ENCODE measurements around the gene RNF224.

Gene RNF224

GRCh38 chr9:137204731-137205125, 22.6 kb upstream of the RNF224 start:
- DNase-seq (ENCODE audit: low read depth) = no peak
- TF ChIP-seq CTCF (IDR thresholded peaks at IDR 0.05; ENCODE audit: insufficient read depth, low read depth, low read length, missing control alignments) = no peak
- peak overlapping the region; percentile 97 for H3K4me3 ChIP-seq (ENCODE audit: low read length)

- peak; percentile 89 for DNase-seq (ENCODE audit: low read depth)
- TF ChIP-seq CTCF (IDR thresholded peaks at IDR 0.05; ENCODE audit: insufficient read depth, low read depth, low read length, missing control alignments) = no peak
- peak within 1 kb of the TSS; percentile 97 for H3K4me3 ChIP-seq (ENCODE audit: low read length)
Observed at GRCh38 chr9:137205126-137206069, 21.9 kb upstream of the RNF224 start, which contains the start of the genes NDOR1 and TMEM203. TSS of gene NDOR1 (plus strand) at chr9:137205700. CDS start at chr9:137205778, 78 bp downstream. TSS of gene TMEM203 (minus strand) at chr9:137205648. CDS start at chr9:137205414, 234 bp downstream.

- DNase-seq (ENCODE audit: low read depth) = no peak
- TF ChIP-seq CTCF (IDR thresholded peaks at IDR 0.05; ENCODE audit: insufficient read depth, low read depth, low read length, missing control alignments) = no peak
- H3K4me3 ChIP-seq (ENCODE audit: low read length) = peak overlapping the region; percentile 97
Observed at GRCh38 chr9:137206602-137207001, 20.7 kb upstream of the RNF224 start.

GRCh38 chr9:137211532-137211931, 15.8 kb upstream of the RNF224 start:
- no peak for DNase-seq (ENCODE audit: low read depth)
- TF ChIP-seq CTCF (IDR thresholded peaks at IDR 0.05; ENCODE audit: insufficient read depth, low read depth, low read length, missing control alignments) = no peak
- H3K4me3 ChIP-seq (ENCODE audit: low read length) = no peak overlapping the region

GRCh38 chr9:137212520-137212919, 14.8 kb upstream of the RNF224 start:
- no peak overlapping the region for H3K4me3 ChIP-seq (ENCODE audit: low read length)
- no peak for DNase-seq (ENCODE audit: low read depth)
- no peak for TF ChIP-seq CTCF (IDR thresholded peaks at IDR 0.05; ENCODE audit: insufficient read depth, low read depth, low read length, missing control alignments)

- TF ChIP-seq CTCF (IDR thresholded peaks at IDR 0.05; ENCODE audit: insufficient read depth, low read depth, low read length, missing control alignments) = peak; percentile 19
- no peak overlapping the region for H3K4me3 ChIP-seq (ENCODE audit: low read length)
- DNase-seq (ENCODE audit: low read depth) = no peak
Observed at GRCh38 chr9:137213160-137214060, 13.9 kb upstream of the RNF224 start.

Measured in epithelial cell of esophagus (primary cell).